Measurements from ENCODE around the gene CPSF2. TPM values are rescaled to one million over a fixed set of nuclear protein-coding genes. Genes with fewer than 3 reads are reported as not detected.

Gene CPSF2
- total RNA-seq (2014; rRNA removed; shearing (Covaris generic)) = 67.8 and 79.5 TPM in 2 replicates
- polyA plus RNA-seq (2015; cell fraction: cytosol; rRNA removed) = 53.0 and 58.2 TPM in 2 replicates
- 20.9 and 23.5 TPM in 2 replicates for polyA plus RNA-seq (2015; cell fraction: nucleus; rRNA removed)

- DNase-seq (ENCODE audit: low read depth, low spot score) = peak; percentile 71
- in situ Hi-C loops (cut with HindIII; ENCODE audit: low pct_unique_long_range_greater_than_20kb, low sequenced_read_pairs) = no loop called here
These were observed at the start of gene CPSF2, which contains the start of gene NDUFB1 for GRCh38 chr14:92121670-92122350. Gene CPSF2 (plus strand): TSS chr14:92121969. CDS start chr14:92130985, 9,016 bp downstream. Gene NDUFB1 (minus strand): TSS chr14:92121706. CDS start chr14:92117637, 4,069 bp downstream.

GRCh38 chr14:92074555-92074954 is 47.2 kb upstream of the CPSF2 start:
- DNase-seq (ENCODE audit: low read depth, low spot score) = no peak
- in situ Hi-C loops (cut with HindIII; ENCODE audit: low pct_unique_long_range_greater_than_20kb, low sequenced_read_pairs) = no loop called here

GRCh38 chr14:92088494-92088893 is 33.3 kb upstream of the CPSF2 start:
- no peak for DNase-seq (ENCODE audit: low read depth, low spot score)
- in situ Hi-C loops (cut with HindIII; ENCODE audit: low pct_unique_long_range_greater_than_20kb, low sequenced_read_pairs) = no loop called here

GRCh38 chr14:92093320-92093719 is 28.4 kb upstream of the CPSF2 start:
- DNase-seq (ENCODE audit: low read depth, low spot score) = peak; percentile 51
- in situ Hi-C loops (cut with HindIII; ENCODE audit: low pct_unique_long_range_greater_than_20kb, low sequenced_read_pairs) = no loop called here

GRCh38 chr14:92099802-92100201 is 22.0 kb upstream of the CPSF2 start:
- in situ Hi-C loops (cut with HindIII; ENCODE audit: low pct_unique_long_range_greater_than_20kb, low sequenced_read_pairs) = no loop called here
- no peak for DNase-seq (ENCODE audit: low read depth, low spot score)

GRCh38 chr14:92103363-92103989 is 18.3 kb upstream of the CPSF2 start:
- in situ Hi-C loops (cut with HindIII; ENCODE audit: low pct_unique_long_range_greater_than_20kb, low sequenced_read_pairs) = no loop called here
- DNase-seq (ENCODE audit: low read depth, low spot score) = no peak

GRCh38 chr14:92105073-92105892 is 16.5 kb upstream of the CPSF2 start:
- no peak for DNase-seq (ENCODE audit: low read depth, low spot score)
- in situ Hi-C loops (cut with HindIII; ENCODE audit: low pct_unique_long_range_greater_than_20kb, low sequenced_read_pairs) = no loop called here

GRCh38 chr14:92105893-92106142 is 16.0 kb upstream of the CPSF2 start:
- peak; percentile 62 for DNase-seq (ENCODE audit: low read depth, low spot score)
- in situ Hi-C loops (cut with HindIII; ENCODE audit: low pct_unique_long_range_greater_than_20kb, low sequenced_read_pairs) = no loop called here

- in situ Hi-C loops (cut with HindIII; ENCODE audit: low pct_unique_long_range_greater_than_20kb, low sequenced_read_pairs) = no loop called here
- peak; percentile 98 for DNase-seq (ENCODE audit: low read depth, low spot score)
These were observed 15.4 kb upstream of the CPSF2 start, which contains the start of gene ATXN3 for GRCh38 chr14:92106143-92106926. Gene ATXN3 (minus strand): TSS chr14:92106582. CDS start chr14:92106552, 30 bp downstream.

GRCh38 chr14:92108345-92109254 is 13.2 kb upstream of the CPSF2 start:
- no peak for DNase-seq (ENCODE audit: low read depth, low spot score)
- in situ Hi-C loops (cut with HindIII; ENCODE audit: low pct_unique_long_range_greater_than_20kb, low sequenced_read_pairs) = no loop called here

- DNase-seq (ENCODE audit: low read depth, low spot score) = no peak
- in situ Hi-C loops (cut with HindIII; ENCODE audit: low pct_unique_long_range_greater_than_20kb, low sequenced_read_pairs) = no loop called here
These were observed 12.3 kb upstream of the CPSF2 start for GRCh38 chr14:92109490-92109889.

- DNase-seq (ENCODE audit: low read depth, low spot score) = peak; percentile 18
- in situ Hi-C loops (cut with HindIII; ENCODE audit: low pct_unique_long_range_greater_than_20kb, low sequenced_read_pairs) = no loop called here
These were observed 531 bp upstream of the CPSF2 start for GRCh38 chr14:92121207-92121669.

GRCh38 chr14:92122351-92122677 is 545 bp downstream of the CPSF2 start:
- DNase-seq (ENCODE audit: low read depth, low spot score) = peak; percentile 37
- in situ Hi-C loops (cut with HindIII; ENCODE audit: low pct_unique_long_range_greater_than_20kb, low sequenced_read_pairs) = no loop called here

GRCh38 chr14:92122761-92123160 is 992 bp downstream of the CPSF2 start:
- in situ Hi-C loops (cut with HindIII; ENCODE audit: low pct_unique_long_range_greater_than_20kb, low sequenced_read_pairs) = no loop called here
- DNase-seq (ENCODE audit: low read depth, low spot score) = no peak

- in situ Hi-C loops (cut with HindIII; ENCODE audit: low pct_unique_long_range_greater_than_20kb, low sequenced_read_pairs) = no loop called here
These were observed 12.7 kb downstream of the CPSF2 start for GRCh38 chr14:92134456-92134855.

GRCh38 chr14:92135269-92135668 is 13.5 kb downstream of the CPSF2 start:
- DNase-seq (ENCODE audit: low read depth, low spot score) = peak; percentile 63
- in situ Hi-C loops (cut with HindIII; ENCODE audit: low pct_unique_long_range_greater_than_20kb, low sequenced_read_pairs) = no loop called here

More at GRCh38 chr14:92134456-92134855, 12.7 kb downstream of the CPSF2 start:
- no peak for DNase-seq (ENCODE audit: low read depth, low spot score)

- no peak for DNase-seq (ENCODE audit: low read depth, low spot score)
- in situ Hi-C loops (cut with HindIII; ENCODE audit: low pct_unique_long_range_greater_than_20kb, low sequenced_read_pairs) = no loop called here
These were observed 21.5 kb downstream of the CPSF2 start for GRCh38 chr14:92143309-92143708.

Measured in SK-MEL-5 (cell line).